Activated naive CD8-positive, alpha-beta T cell treated with anti-CD3 and anti-CD28 coated beads, Interleukin-2, amount 10 ng/mL, durations not matched to agents 7 days and 5 days (primary cell): ENCODE measurements around the gene CHTF18. TPM values are rescaled to one million over a fixed set of nuclear protein-coding genes. Genes with fewer than 3 reads are reported as not detected.
A peak's percentile ranks its signal among the peaks of the same experiment; 100 is the strongest.

Experiments used
- ATAC-seq: fragments of 150-1000 bp; cut with Tn5 transposase; one replicate; pipeline ENCODE4 v1.10.0; 2021; ENCODE audit warnings: low read depth, moderate library complexity
- POLR2A ChIA-PET: fragments of 350-600 bp; sonication (Branson Sonifier 250); formaldehyde crosslinking; loops from one replicate; lab custom pipeline; 2021; ENCODE audit warnings: antibody characterized with exemption; lab: Charles Lee
- DNase-seq: peaks from one replicate; pipeline ENCODE4 v3.0.0; 2021
- H3K27ac Mint-ChIP-seq: one replicate; pipeline ENCODE4 v1.8.0; 2022; ENCODE audit warnings: mild to moderate bottlenecking, mixed read lengths
- H3K27me3 Mint-ChIP-seq: one replicate; pipeline ENCODE4 v1.8.0; 2022; ENCODE audit warnings: mild to moderate bottlenecking, moderate library complexity, mixed read lengths
- H3K36me3 Mint-ChIP-seq: one replicate; pipeline ENCODE4 v1.8.0; 2021; ENCODE audit warnings: mild to moderate bottlenecking, mixed read lengths
- H3K4me1 Mint-ChIP-seq: one replicate; pipeline ENCODE4 v1.8.0; 2021; ENCODE audit warnings: mixed read lengths
- H3K4me3 Mint-ChIP-seq: one replicate; pipeline ENCODE4 v1.8.0; 2022; ENCODE audit warnings: mild to moderate bottlenecking, moderate library complexity, mixed read lengths
- H3K9me3 Mint-ChIP-seq: one replicate; pipeline ENCODE4 v1.8.0; 2021; ENCODE audit warnings: mixed read lengths
- total RNA-seq, 2 experiments: library from RNA; stranded (reverse); gene quantifications; one replicate each; pipeline ENCODE4 v1.2.3, GENCODE V29; 2021

Gene CHTF18
- total RNA-seq, 2 experiments from 2014 or later: 92.8 to 94.2 TPM

DNA sequence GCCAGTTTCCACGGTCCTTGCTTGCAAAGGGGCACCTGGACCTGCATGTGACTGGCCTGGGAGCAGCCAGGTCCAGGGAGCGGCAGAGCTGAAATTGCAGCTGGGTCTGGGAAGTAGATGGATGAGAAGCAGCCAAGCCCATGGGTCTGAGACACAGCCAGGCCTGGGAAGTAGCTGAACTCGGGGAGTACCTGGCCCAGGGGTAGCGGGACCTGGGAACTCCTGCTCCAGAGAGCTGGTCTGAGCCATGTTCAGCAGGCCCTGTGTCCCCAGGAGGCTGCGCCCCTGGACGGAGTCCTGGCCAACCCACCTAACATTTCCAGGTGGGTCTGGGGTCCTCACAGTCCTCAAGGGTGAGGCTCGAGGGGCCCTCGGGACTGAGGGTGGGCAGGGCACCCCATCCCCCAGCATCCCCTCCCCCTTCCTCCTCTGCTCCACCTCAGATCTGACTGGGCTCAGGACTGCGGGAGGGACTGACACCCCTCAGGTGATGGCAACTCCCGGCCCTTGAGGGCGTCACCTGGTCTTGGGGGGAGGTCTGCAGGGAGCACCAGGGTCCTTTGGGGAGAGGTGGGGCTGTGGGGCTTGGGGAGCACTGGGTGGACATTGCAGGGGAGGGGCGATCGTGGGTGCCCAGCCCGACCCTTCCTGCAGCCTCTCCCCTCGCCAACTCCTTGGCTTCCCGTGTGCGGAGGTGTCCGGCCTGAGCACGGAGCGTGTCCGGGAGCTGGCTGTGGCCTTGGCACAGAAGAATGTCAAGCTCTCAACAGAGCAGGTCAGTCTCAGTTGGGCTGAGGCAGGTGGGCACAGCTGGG, 24.8 kb upstream of the CHTF18 start:
- DNase-seq (no peak), ATAC-seq (no peak)
- Mint-ChIP-seq H3K9me3 (no peaks in the 10 kb centered on the region), H3K27me3 (no peaks in the 10 kb centered on the region), H3K4me1 (no peaks in the 10 kb centered on the region), H3K4me3 (no peak overlapping the region), H3K27ac (no peak overlapping the region), H3K36me3 (no peaks in the 10 kb centered on the region)
- POLR2A ChIA-PET: no interaction called here

DNA sequence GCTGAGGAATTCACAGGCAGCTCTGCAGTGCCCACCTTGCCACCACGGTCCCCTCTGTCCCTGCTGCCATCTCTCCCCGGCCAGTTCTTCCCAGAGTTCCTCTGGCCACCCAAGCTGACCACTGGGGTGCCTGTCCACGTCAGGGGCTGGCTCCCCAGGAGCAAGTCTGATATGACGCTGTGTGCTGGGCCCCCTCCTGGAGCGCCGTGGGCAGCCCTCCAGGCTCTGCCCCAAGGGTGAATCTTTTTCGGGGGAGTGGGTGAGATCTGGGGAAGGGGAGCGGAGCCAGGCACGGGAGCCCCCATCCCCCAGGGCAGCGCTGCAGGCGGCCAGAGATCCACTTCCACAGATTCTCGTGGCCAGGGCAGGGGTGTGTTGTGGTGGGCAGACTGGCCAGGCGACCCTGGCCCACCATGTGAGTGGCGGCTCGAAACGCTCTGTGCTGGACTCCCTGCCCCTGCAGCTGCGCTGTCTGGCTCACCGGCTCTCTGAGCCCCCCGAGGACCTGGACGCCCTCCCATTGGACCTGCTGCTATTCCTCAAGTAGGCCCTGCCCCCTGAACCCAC, 24.2 kb upstream of the CHTF18 start:
- no peak overlapping the region for H3K4me3 Mint-ChIP-seq
- ATAC-seq (no peak), DNase-seq (no peak)
- no peaks in the 10 kb centered on the region for H3K9me3 Mint-ChIP-seq
- H3K27ac Mint-ChIP-seq: no peak overlapping the region
- no peaks in the 10 kb centered on the region for H3K4me1 Mint-ChIP-seq
- no peaks in the 10 kb centered on the region for H3K27me3 Mint-ChIP-seq
- no peaks in the 10 kb centered on the region for H3K36me3 Mint-ChIP-seq
- POLR2A ChIA-PET: no interaction called here

DNA sequence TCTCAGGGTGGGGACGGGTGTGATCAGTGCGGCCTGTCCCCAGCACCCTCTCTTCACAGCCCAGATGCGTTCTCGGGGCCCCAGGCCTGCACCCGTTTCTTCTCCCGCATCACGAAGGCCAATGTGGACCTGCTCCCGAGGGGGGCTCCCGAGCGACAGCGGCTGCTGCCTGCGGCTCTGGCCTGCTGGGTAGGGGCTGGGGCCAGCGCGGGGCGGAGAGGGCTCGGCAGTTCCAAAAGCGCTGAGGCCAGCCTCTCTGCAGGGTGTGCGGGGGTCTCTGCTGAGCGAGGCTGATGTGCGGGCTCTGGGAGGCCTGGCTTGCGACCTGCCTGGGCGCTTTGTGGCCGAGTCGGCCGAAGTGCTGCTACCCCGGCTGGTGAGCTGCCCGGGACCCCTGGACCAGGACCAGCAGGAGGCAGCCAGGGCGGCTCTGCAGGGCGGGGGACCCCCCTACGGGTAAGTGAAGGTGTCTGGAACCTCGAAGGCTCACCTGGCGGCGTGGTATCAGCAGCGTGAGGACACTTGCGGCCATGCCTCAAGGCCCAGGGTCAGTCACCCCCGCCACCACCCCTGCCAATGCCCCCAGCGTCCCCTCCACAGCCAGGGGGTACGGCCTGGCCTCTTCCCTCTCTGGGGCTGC, 23.5 kb upstream of the CHTF18 start:
- no peaks in the 10 kb centered on the region for H3K4me1 Mint-ChIP-seq
- H3K27ac Mint-ChIP-seq: no peak overlapping the region
- no peak for DNase-seq
- no peak overlapping the region for H3K4me3 Mint-ChIP-seq
- no peaks in the 10 kb centered on the region for H3K36me3 Mint-ChIP-seq
- no peaks in the 10 kb centered on the region for H3K27me3 Mint-ChIP-seq
- no peak for ATAC-seq
- POLR2A ChIA-PET: no interaction called here
- H3K9me3 Mint-ChIP-seq: no peaks in the 10 kb centered on the region

DNA sequence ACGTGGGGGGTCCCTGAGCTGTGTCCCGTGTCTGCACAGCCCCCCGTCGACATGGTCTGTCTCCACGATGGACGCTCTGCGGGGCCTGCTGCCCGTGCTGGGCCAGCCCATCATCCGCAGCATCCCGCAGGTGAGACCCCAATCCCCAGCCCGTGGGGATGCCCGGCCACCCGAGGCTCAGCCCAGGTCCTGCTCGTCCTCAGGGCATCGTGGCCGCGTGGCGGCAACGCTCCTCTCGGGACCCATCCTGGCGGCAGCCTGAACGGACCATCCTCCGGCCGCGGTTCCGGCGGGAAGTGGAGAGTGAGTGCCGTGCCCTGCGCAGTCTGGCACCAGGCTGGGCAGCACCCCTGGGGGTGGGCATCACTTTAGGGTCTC, 22.9 kb upstream of the CHTF18 start:
- Mint-ChIP-seq H3K27ac (no peak overlapping the region), H3K27me3 (no peaks in the 10 kb centered on the region), H3K4me1 (no peaks in the 10 kb centered on the region), H3K36me3 (no peaks in the 10 kb centered on the region), H3K4me3 (no peak overlapping the region), H3K9me3 (no peaks in the 10 kb centered on the region)
- DNase-seq (no peak), ATAC-seq (no peak)
- POLR2A ChIA-PET: no interaction called here

DNA sequence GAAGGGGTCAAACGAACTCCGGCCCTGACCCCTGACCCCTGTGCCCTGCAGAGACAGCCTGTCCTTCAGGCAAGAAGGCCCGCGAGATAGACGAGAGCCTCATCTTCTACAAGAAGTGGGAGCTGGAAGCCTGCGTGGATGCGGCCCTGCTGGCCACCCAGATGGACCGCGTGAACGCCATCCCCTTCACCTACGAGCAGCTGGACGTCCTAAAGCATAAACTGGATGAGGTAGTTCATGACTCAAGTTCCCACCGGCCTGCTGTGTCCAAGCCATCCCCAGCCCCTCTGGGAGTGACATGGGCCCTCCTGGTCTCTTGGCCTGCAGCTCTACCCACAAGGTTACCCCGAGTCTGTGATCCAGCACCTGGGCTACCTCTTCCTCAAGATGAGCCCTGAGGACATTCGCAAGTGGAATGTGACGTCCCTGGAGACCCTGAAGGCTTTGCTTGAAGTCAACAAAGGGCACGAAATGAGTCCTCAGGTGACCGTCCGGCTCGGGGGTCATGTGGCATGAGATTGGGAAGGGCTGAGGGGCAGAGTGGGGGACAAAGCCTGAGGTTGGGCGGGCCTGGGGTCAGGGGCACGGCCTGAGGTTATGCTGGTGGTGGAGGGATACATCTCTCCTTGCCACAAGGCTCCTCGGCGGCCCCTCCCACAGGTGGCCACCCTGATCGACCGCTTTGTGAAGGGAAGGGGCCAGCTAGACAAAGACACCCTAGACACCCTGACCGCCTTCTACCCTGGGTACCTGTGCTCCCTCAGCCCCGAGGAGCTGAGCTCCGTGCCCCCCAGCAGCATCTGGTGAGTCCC, 22.2 kb upstream of the CHTF18 start:
- no peak for ATAC-seq
- no peak overlapping the region for H3K27ac Mint-ChIP-seq
- no peaks in the 10 kb centered on the region for H3K36me3 Mint-ChIP-seq
- H3K9me3 Mint-ChIP-seq: no peaks in the 10 kb centered on the region
- H3K4me1 Mint-ChIP-seq: no peaks in the 10 kb centered on the region
- DNase-seq: no peak
- no peak overlapping the region for H3K4me3 Mint-ChIP-seq
- POLR2A ChIA-PET: no interaction called here
- no peaks in the 10 kb centered on the region for H3K27me3 Mint-ChIP-seq

DNA sequence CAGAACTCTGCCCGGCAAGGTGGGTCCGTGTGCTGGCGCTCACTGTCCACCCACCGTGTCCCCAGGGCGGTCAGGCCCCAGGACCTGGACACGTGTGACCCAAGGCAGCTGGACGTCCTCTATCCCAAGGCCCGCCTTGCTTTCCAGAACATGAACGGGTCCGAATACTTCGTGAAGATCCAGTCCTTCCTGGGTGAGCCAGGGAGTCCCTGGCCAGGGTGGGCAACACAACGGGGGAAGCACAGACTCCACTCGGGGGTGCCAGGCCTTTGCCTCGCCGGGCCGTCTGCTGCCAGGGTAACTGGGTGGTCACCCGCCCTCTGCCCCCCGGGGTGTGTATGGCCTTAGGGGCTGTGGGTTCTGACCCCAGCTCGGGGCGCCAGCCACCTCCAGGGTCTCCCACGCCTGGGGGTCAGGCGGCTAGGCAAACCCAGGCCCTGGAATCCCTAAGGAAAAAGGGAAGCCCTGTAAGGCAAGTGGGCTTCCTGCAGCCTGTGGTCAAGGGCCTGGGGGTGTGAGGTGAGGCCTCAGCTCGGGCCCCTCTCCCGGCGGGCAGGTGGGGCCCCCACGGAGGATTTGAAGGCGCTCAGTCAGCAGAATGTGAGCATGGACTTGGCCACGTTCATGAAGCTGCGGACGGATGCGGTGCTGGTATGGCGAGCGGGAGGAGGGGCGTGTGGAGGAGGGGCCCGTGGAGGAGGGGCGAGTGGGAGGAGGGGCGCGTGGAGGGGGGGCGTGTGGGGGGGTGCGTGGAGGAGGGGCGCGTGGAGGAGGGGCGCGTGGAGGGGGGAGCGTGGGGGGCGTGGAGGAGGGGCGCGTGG, 21.4 kb upstream of the CHTF18 start:
- Mint-ChIP-seq H3K36me3 (no peaks in the 10 kb centered on the region), H3K4me3 (no peak overlapping the region), H3K27ac (no peak overlapping the region), H3K27me3 (no peaks in the 10 kb centered on the region), H3K4me1 (no peaks in the 10 kb centered on the region), H3K9me3 (no peaks in the 10 kb centered on the region)
- no peak for ATAC-seq
- POLR2A ChIA-PET: no interaction called here
- peak; percentile 32 for DNase-seq

DNA sequence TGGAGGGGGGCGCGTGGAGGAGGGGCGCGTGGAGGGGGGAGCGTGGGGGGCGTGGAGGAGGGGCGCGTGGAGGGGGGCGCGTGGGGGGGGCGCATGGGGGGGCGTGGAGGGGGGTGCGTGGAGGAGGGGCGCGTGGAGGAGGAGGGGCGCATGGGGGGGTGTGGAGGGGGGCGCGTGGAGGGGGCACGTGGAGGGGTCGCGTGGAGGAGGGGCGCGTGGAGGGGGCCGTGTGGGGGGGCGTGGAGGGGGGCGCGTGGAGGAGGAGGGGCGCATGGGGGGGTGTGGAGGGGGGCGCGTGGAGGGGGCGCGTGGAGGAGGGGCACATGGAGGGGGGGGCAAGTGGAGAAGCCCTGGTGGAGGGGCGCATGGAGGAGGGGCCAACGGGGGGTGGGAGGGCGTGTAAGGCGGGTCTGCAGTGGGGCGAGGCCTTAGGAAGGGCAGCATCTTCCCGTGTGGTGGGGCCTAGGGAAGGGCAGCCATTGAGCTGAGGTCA, 20.6 kb upstream of the CHTF18 start:
- ATAC-seq (no peak), DNase-seq (no peak)
- Mint-ChIP-seq H3K4me3 (no peak overlapping the region), H3K27me3 (no peaks in the 10 kb centered on the region), H3K4me1 (no peaks in the 10 kb centered on the region), H3K27ac (no peak overlapping the region), H3K9me3 (no peaks in the 10 kb centered on the region), H3K36me3 (no peaks in the 10 kb centered on the region)
- POLR2A ChIA-PET: no interaction called here

DNA sequence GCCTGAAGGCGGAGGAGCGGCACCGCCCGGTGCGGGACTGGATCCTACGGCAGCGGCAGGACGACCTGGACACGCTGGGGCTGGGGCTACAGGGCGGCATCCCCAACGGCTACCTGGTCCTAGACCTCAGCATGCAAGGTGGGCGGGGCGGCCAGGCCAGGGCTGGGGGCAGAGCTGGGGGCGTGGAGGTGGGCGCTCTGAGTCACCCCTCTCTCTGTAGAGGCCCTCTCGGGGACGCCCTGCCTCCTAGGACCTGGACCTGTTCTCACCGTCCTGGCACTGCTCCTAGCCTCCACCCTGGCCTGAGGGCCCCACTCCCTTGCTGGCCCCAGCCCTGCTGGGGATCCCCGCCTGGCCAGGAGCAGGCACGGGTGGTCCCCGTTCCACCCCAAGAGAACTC, 20.0 kb upstream of the CHTF18 start:
- H3K4me1 Mint-ChIP-seq: no peaks in the 10 kb centered on the region
- no peak overlapping the region for H3K27ac Mint-ChIP-seq
- POLR2A ChIA-PET: no interaction called here
- no peaks in the 10 kb centered on the region for H3K9me3 Mint-ChIP-seq
- no peaks in the 10 kb centered on the region for H3K36me3 Mint-ChIP-seq
- H3K4me3 Mint-ChIP-seq: no peak overlapping the region
- DNase-seq (no peak), ATAC-seq (no peak)
- H3K27me3 Mint-ChIP-seq: no peaks in the 10 kb centered on the region

DNA sequence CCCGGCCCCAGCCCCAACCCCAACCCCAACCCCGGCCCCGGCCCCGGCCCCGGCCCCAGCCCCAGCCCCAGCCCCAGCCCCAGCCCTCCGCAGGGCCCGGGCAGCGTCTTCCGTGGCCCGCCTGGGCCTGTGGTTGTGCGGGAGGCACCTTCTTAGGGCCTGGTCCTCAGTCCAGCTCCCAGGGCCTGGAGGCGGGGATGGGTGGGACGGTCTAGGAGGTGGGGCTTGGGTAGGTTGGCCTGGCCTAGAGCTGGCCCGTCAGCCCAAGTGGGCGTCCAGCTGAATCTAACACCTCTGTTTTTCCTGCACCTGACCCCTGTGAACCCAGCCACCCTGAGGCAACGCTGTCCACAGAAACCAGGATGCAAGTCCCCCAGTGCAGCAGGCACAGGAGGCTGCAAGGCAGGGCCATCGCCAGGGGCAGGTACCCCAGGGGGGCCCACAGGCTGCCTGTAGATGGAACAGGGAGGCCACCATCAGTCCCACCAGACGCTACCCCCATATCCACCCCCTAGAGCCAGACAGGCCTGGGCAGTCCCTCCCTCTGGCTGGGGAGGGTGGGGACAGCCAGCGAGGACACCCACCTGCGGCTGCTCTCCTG, 19.1 kb upstream of the CHTF18 start:
- no peak overlapping the region for H3K27ac Mint-ChIP-seq
- no peaks in the 10 kb centered on the region for H3K9me3 Mint-ChIP-seq
- no peaks in the 10 kb centered on the region for H3K4me1 Mint-ChIP-seq
- no peaks in the 10 kb centered on the region for H3K36me3 Mint-ChIP-seq
- POLR2A ChIA-PET: no interaction called here
- DNase-seq: no peak
- no peak for ATAC-seq
- H3K27me3 Mint-ChIP-seq: no peaks in the 10 kb centered on the region
- H3K4me3 Mint-ChIP-seq: no peak overlapping the region

DNA sequence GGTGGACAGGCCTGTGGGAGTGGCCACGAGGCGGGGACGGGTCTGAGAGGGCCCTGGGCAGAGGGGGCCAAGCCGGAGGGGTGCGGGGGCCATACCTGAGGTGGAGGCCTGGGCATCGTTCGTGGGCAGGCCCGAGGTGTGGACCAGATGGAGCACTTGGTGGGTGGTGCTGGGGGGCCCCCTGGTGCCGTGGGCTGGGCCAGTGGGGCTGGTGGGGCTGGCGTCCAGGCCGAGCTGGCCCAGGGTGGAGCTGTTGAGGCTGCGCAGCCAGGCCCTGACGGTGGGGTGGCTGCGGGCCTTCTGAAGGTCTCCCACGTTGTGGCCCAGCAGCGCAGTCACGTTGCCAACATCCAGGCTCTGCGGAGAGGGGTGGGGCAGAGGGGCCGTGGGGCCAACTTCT, 18.5 kb upstream of the CHTF18 start:
- POLR2A ChIA-PET: no interaction called here
- H3K36me3 Mint-ChIP-seq: no peaks in the 10 kb centered on the region

DNA sequence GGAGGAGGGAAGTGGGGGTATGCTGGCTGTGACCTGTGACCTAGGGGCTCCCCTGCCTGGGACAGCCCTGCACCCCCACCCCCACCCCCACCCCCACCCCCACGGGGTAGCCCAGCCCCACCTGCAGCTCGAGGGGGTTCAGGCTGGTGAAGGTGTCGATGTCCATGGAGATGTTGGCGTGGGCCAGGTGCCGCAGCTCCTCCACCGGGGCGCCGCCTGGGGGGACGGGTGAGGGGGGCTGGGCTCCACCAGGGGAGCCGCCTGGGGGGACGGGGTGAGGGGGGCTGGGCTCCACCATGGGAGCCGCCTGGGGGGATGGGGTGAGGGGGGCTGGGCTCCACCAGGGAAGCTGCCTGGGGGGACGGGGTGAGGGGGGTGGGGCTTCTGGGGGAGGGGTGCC, 18.0 kb upstream of the CHTF18 start:
- H3K9me3 Mint-ChIP-seq: no peaks in the 10 kb centered on the region
- no peaks in the 10 kb centered on the region for H3K36me3 Mint-ChIP-seq
- ATAC-seq (no peak), DNase-seq (no peak)
- no peaks in the 10 kb centered on the region for H3K27me3 Mint-ChIP-seq
- no peak overlapping the region for H3K4me3 Mint-ChIP-seq
- no peaks in the 10 kb centered on the region for H3K4me1 Mint-ChIP-seq
- POLR2A ChIA-PET: no interaction called here
- no peak overlapping the region for H3K27ac Mint-ChIP-seq

More for the DNA sequence above, 18.5 kb upstream of the CHTF18 start:
- Mint-ChIP-seq H3K27ac (no peak overlapping the region), H3K27me3 (no peaks in the 10 kb centered on the region), H3K4me1 (no peaks in the 10 kb centered on the region), H3K4me3 (no peak overlapping the region), H3K9me3 (no peaks in the 10 kb centered on the region)
- DNase-seq: no peak
- ATAC-seq: no peak

DNA sequence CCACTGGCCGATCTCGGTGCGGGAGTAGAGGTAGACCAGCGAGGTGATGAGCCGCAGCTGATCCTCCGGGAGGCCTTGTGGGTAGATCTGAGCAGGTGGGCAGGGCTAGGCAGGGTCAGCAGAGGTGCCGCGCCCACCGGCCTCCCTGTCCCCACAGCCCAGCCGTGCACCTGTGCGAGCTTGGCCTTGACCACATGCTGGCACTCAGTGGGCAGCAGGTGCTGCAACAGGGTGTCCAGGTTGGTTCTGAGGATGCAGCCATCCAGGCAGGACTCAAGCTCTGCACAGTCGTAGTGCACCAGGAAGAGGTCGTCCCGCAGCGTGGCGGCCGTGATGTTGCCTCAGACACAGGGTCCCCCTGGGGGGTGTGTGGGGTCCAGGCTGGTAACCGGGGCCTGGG, 15.5 kb upstream of the CHTF18 start:
- peaks cover 2% of the 10 kb centered on the region for H3K27me3 Mint-ChIP-seq
- peaks cover 2% of the 10 kb centered on the region for H3K4me1 Mint-ChIP-seq
- POLR2A ChIA-PET: interaction anchor here (1.0 kb wide), 1 partner anchor 28 kb away, joined by 7 read pairs; no protein-coding TSS in a partner anchor
- H3K4me3 Mint-ChIP-seq: no peak overlapping the region
- H3K9me3 Mint-ChIP-seq: no peaks in the 10 kb centered on the region
- ATAC-seq (no peak), DNase-seq (no peak)
- no peak overlapping the region for H3K27ac Mint-ChIP-seq
- H3K36me3 Mint-ChIP-seq: no peaks in the 10 kb centered on the region
